ENCODE data around the gene KIF5C.

KIF5C gene

GRCh38 chr2:148926981-148927401 lies 52.0 kb downstream of the KIF5C start:
- DNase-seq, result peak; percentile 40

- DNase-seq, result no peak
These were observed 53.4 kb downstream of the KIF5C start for GRCh38 chr2:148928395-148928794.

- no peak for DNase-seq
These were observed 55.2 kb downstream of the KIF5C start for GRCh38 chr2:148930046-148930775.

GRCh38 chr2:148932536-148932935 lies 57.5 kb downstream of the KIF5C start:
- DNase-seq, result no peak

- no peak for DNase-seq
These were observed 58.4 kb downstream of the KIF5C start for GRCh38 chr2:148933456-148933855.

GRCh38 chr2:148935791-148936190 lies 60.8 kb downstream of the KIF5C start:
- no peak for DNase-seq

GRCh38 chr2:148936857-148937450 lies 61.9 kb downstream of the KIF5C start:
- DNase-seq, result no peak

- no peak for DNase-seq
These were observed 64.2 kb downstream of the KIF5C start for GRCh38 chr2:148939271-148939670.

GRCh38 chr2:148943097-148943496 lies 68.1 kb downstream of the KIF5C start:
- DNase-seq, result no peak

- no peak for DNase-seq
These were observed 69.5 kb downstream of the KIF5C start for GRCh38 chr2:148944536-148944935.

GRCh38 chr2:148947299-148947698 lies 72.3 kb downstream of the KIF5C start:
- DNase-seq, result no peak

- no peak for DNase-seq
These were observed 73.8 kb downstream of the KIF5C start for GRCh38 chr2:148948868-148949267.

- DNase-seq, result no peak
These were observed 74.3 kb downstream of the KIF5C start for GRCh38 chr2:148949348-148949747.

- DNase-seq, result no peak
These were observed 77.6 kb downstream of the KIF5C start for GRCh38 chr2:148952621-148953020.

GRCh38 chr2:148953426-148953825 lies 78.4 kb downstream of the KIF5C start:
- DNase-seq, result no peak

- DNase-seq, result no peak
These were observed 79.5 kb downstream of the KIF5C start for GRCh38 chr2:148954536-148954935.

- DNase-seq, result no peak
These were observed 80.8 kb downstream of the KIF5C start for GRCh38 chr2:148955798-148956197.

- no peak for DNase-seq
These were observed 82.0 kb downstream of the KIF5C start for GRCh38 chr2:148957023-148957422.

- no peak for DNase-seq
These were observed 84.7 kb downstream of the KIF5C start for GRCh38 chr2:148959745-148960144.

- no peak for DNase-seq
These were observed 85.5 kb downstream of the KIF5C start for GRCh38 chr2:148960483-148960882.

- DNase-seq, result no peak
These were observed 88.4 kb downstream of the KIF5C start for GRCh38 chr2:148963461-148963860.

- DNase-seq, result no peak
These were observed 90.8 kb downstream of the KIF5C start for GRCh38 chr2:148965623-148966437.

GRCh38 chr2:148966438-148966758 lies 91.4 kb downstream of the KIF5C start:
- no peak for DNase-seq

GRCh38 chr2:148967056-148967455 lies 92.0 kb downstream of the KIF5C start:
- no peak for DNase-seq

Data from activated T-cell treated with anti-CD3 and anti-CD28 coated beads, Interleukin-2, amount 50 U/mL, for 1 hour (primary cell).